GM12878 (cell line): Measurements from ENCODE around the gene HOXD1. TPM values are rescaled to one million over a fixed set of nuclear protein-coding genes. Genes with fewer than 3 reads are reported as not detected.

ENCODE experiments used
- ATAC-seq: fragments of 200-7000 bp; cut with Tn5 transposase; 3 replicates; pipeline ENCODE4 v1.9.1; 2020; ENCODE audit warnings: mild to moderate bottlenecking, moderate library complexity
- BruUV-seq: library from RNA; stranded (reverse); fragments of 400-500 nt; replicated peaks from 2 replicates; lab custom pipeline; 2021; lab: Mats Ljungman, UMichigan
- CTCF ChIA-PET: fragments of 300-600 bp; sonication (Branson Sonifier 250); formaldehyde crosslinking; extraction: SDS; loops from one replicate; lab custom pipeline; 2021; ENCODE audit warnings: inconsistent platforms; lab: Yijun Ruan, JAX
- POLR2A ChIA-PET: fragments of 350-600 bp; formaldehyde crosslinking; extraction: SDS; loops from one replicate; lab custom pipeline; 2021; ENCODE audit warnings: inconsistent platforms; lab: Charles Lee
- RAD21 ChIA-PET: fragments of 300-600 bp; sonication (Branson Sonifier 250); formaldehyde crosslinking; loops from one replicate; lab custom pipeline; 2023; ENCODE audit warnings: antibody characterized with exemption; ENCODE audit not compliant: unreplicated experiment; lab: Charles Lee
- SMC1A ChIA-PET: fragments of 300-600 bp; sonication (Branson Sonifier 250); formaldehyde crosslinking; loops from one replicate; lab custom pipeline; 2023; ENCODE audit not compliant: unreplicated experiment, uncharacterized antibody; lab: Charles Lee
- DNase-seq: peaks from one replicate; pipeline ENCODE4 v3.0.0-alpha.2; 2011; ENCODE audit warnings: low read depth, low spot score
- FAIRE-seq: peaks from 3 replicates; lab custom pipeline; 2011; peaks lifted over from hg19 to GRCh38; lab: Jason Lieb, UNC
- H2AFZ ChIP-seq: 2 replicates; pipeline ENCODE4 v1.6.0; 2011; ENCODE audit warnings: low read depth, low read length, control low read depth; ENCODE audit not compliant: control insufficient read depth
- H3K27ac ChIP-seq: 2 replicates; pipeline ENCODE4 v1.5.1; 2011; ENCODE audit warnings: control low read depth; ENCODE audit not compliant: control insufficient read depth, insufficient read depth
- H3K27me3 ChIP-seq, 2 experiments: replicated peaks in 1 of 2; 2 replicates each; pipeline versions ENCODE4 v1.6.0 to v1.6.1; 2011; ENCODE audit warnings: low read length in 1 of 2; ENCODE audit not compliant: control insufficient read depth in 2 of 2, insufficient read depth in 2 of 2
- H3K36me3 ChIP-seq, 2 experiments: 2 replicates each; pipeline ENCODE4 v1.5.1; 2011; ENCODE audit warnings: low read length in 1 of 2; ENCODE audit not compliant: control insufficient read depth in 2 of 2, insufficient read depth in 2 of 2
- H3K4me1 ChIP-seq: 2 replicates; pipeline ENCODE4 v1.6.1; 2011; ENCODE audit warnings: mild to moderate bottlenecking, low read length, moderate library complexity, mixed read lengths; ENCODE audit not compliant: control insufficient read depth, insufficient read depth
- H3K4me2 ChIP-seq: 2 replicates; pipeline ENCODE4 v1.6.0; 2011; ENCODE audit warnings: control low read depth; ENCODE audit not compliant: control insufficient read depth, insufficient read depth
- H3K4me3 ChIP-seq: fragments of 200-600 bp; sonication (generic); 2 replicates; pipeline ENCODE4 v1.5.1; 2016
- H3K79me2 ChIP-seq: 2 replicates; pipeline ENCODE4 v1.6.0; 2011; ENCODE audit warnings: low read length; ENCODE audit not compliant: control insufficient read depth, insufficient read depth
- H3K9ac ChIP-seq: 2 replicates; pipeline ENCODE4 v1.8.0; 2011; ENCODE audit warnings: low read length, control low read depth, mixed read lengths; ENCODE audit not compliant: control insufficient read depth, insufficient read depth
- H3K9me3 ChIP-seq: replicated peaks from 3 replicates; pipeline ENCODE4 v1.5.1; 2011; ENCODE audit warnings: mild to moderate bottlenecking, low read length; ENCODE audit not compliant: control insufficient read depth, insufficient read depth
- H4K20me1 ChIP-seq: 2 replicates; pipeline ENCODE4 v1.6.0; 2011; ENCODE audit not compliant: control insufficient read depth, insufficient read depth
- BCL3 ChIP-seq: IDR thresholded peaks from 2 replicates; pipeline ENCODE4 v1.6.1; 2011; ENCODE audit warnings: borderline replicate concordance, low read depth, mild to moderate bottlenecking, moderate library complexity, low read length; ENCODE audit not compliant: insufficient read depth, poor library complexity, severe bottlenecking
- DPF2 ChIP-seq: fragments of 450-650 bp; IDR thresholded peaks from 2 replicates; pipeline ENCODE4 v1.6.1; 2017; ENCODE audit warnings: mild to moderate bottlenecking
- FOXK2 ChIP-seq: fragments of 450-650 bp; IDR thresholded peaks from 2 replicates; pipeline ENCODE4 v1.6.1; 2017; ENCODE audit warnings: mild to moderate bottlenecking, moderate library complexity
- GATAD2B ChIP-seq: fragments of 450-650 bp; conservative IDR thresholded peaks from 2 replicates; pipeline ENCODE4 v1.6.1; 2017; ENCODE audit warnings: low read depth, mild to moderate bottlenecking, moderate library complexity
- IRF3 ChIP-seq: fragments of 450-650 bp; IDR thresholded peaks from 2 replicates; pipeline ENCODE4 v1.6.1; 2014; ENCODE audit warnings: mild to moderate bottlenecking
- JUND ChIP-seq: IDR thresholded peaks from 2 replicates; pipeline ENCODE4 v1.6.1; 2012; ENCODE audit warnings: low read depth, mild to moderate bottlenecking, low read length, improper control_type of control experiment, moderate library complexity
- NR2C2 ChIP-seq: IDR thresholded peaks from 2 replicates; pipeline ENCODE4 v1.6.1; 2011; ENCODE audit warnings: borderline replicate concordance, low read depth; ENCODE audit not compliant: control insufficient read depth, insufficient read length
- PAX5 ChIP-seq: IDR thresholded peaks from 2 replicates; pipeline ENCODE4 v1.6.1; 2011; ENCODE audit warnings: low read depth, low read length, borderline replicate concordance
- POU2F2 ChIP-seq: IDR thresholded peaks from 3 replicates; pipeline ENCODE4 v1.6.1; 2011; ENCODE audit warnings: low read depth, mild to moderate bottlenecking, low read length, borderline replicate concordance
- RAD51 ChIP-seq: fragments of 450-650 bp; IDR thresholded peaks from 2 replicates; pipeline ENCODE4 v1.6.1; 2016; ENCODE audit warnings: moderate library complexity, mild to moderate bottlenecking, inconsistent platforms
- RCOR1 ChIP-seq: conservative IDR thresholded peaks from 2 replicates; pipeline ENCODE4 v1.6.1; 2012; ENCODE audit warnings: low read depth, low read length, improper control_type of control experiment
- RUNX3 ChIP-seq: IDR thresholded peaks from 2 replicates; pipeline ENCODE4 v1.6.1; 2012; ENCODE audit warnings: low read length, inconsistent platforms
- SIN3A ChIP-seq: IDR thresholded peaks from 2 replicates; pipeline ENCODE4 v1.6.1; 2012; ENCODE audit warnings: low read depth, low read length, improper control_type of control experiment
- SP1 ChIP-seq: IDR thresholded peaks from one replicate; pipeline ENCODE4 v1.6.1; 2011; ENCODE audit warnings: low read depth, low read length
- TCF3 ChIP-seq: IDR thresholded peaks from 2 replicates; pipeline ENCODE4 v1.6.1; 2012; ENCODE audit warnings: low read depth, mild to moderate bottlenecking, low read length, borderline replicate concordance; ENCODE audit not compliant: insufficient read depth
- WGBS: methylation state at CpG from one replicate; pipeline ENCODE4 v1.1.6; 2016; ENCODE audit warnings: low lambda C conversion rate; ENCODE audit not compliant: insufficient replicate concordance, insufficient coverage; ENCODE audit errors: missing lambda C conversion rate; 5-methylcytosine and 5-hydroxymethylcytosine counted together
- in situ Hi-C: fragments of 300-500 bp; cut with MboI; formaldehyde crosslinking; loops from 9 replicates; pipeline ENCODE4 v1.14.3; 2018; ENCODE audit warnings: mixed read lengths
- intact Hi-C: fragments of 100-400 bp; cut with micrococcal nuclease; formaldehyde crosslinking; loops from one replicate; pipeline ENCODE4 v1.14.2; 2022; ENCODE audit not compliant: unreplicated experiment
- polyA plus RNA-seq, 11 experiments: library from polyadenylated mRNA; depleted of rRNA in 4 of 11; unstranded in 6 of 11; stranded (reverse) in 5 of 11; fragments of >200 nt; fragmentation: Nextera tagmentation in 4 of 11; fragmentation: Illumina TruSeq in 1 of 11; extraction: Ambion mirVana in 4 of 11; extraction: Trizol in 1 of 11; gene quantifications; 1 replicate in 1 of 11; 2 replicates in 10 of 11; pipeline versions ENCODE4 v1.2.1 to v1.2.3, GENCODE V29; 2011 to 2016; ENCODE audit warnings: inconsistent platforms in 2 of 11, missing spikeins in 2 of 11, low read depth in 1 of 11
- total RNA-seq, 4 experiments: library from RNA; depleted of rRNA in 3 of 4; stranded (reverse); fragments of >200 nt in 3 of 4; fragmentation: Illumina TruSeq in 1 of 4; extraction: Trizol in 1 of 4; gene quantifications; 2 replicates each; pipeline versions ENCODE4 v1.2.1 to v1.2.3, GENCODE V29; 2013 to 2021
- TF ChIP-seq, protein P1 (sequence below): fragments of 450-650 bp; formaldehyde crosslinking; IDR thresholded peaks from 2 replicates; pipeline ENCODE4 v1.5.0; 2022; ENCODE audit warnings: mild to moderate bottlenecking, missing genetic modification characterization
- TF ChIP-seq, protein P2 (sequence below): fragments of 450-650 bp; IDR thresholded peaks from 2 replicates; pipeline ENCODE4 v1.6.1; 2016; ENCODE audit warnings: mild to moderate bottlenecking

HOXD1 gene
- total and polyA plus RNA-seq, 10 of the 15 experiments (the other 5 are each of a cell fraction or from before 2014, with no cell fraction given) = not detected

DNA sequence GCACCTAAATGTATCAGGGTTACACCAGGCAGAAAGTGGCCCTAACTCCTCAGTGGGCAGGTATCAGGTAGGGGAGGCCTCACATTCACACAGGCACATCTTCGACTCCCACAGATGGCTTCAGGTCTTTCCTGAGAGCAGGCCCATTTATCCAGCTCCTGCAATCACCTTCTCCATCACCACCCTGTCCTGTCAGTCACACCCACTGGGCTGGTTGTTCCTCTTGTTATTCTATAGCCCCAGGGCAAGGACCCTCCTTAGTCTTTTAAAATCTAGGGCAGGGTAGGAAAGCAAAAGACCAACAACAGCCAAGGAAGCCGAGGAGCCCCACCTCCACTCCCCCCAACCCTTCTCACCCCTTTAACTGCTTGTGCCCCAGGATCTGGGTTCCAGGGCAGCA lies 46.2 kb upstream of the HOXD1 start:
- POLR2A ChIA-PET = no interaction called here
- H3K9ac ChIP-seq = no peak overlapping the region
- peaks cover 4 to 17% of the 10 kb centered on the region in 2 experiments for H3K27me3 ChIP-seq
- no peaks in the 10 kb centered on the region; the same call in 2 of the 3 replicates for H3K9me3 ChIP-seq
- H4K20me1 ChIP-seq = no peaks in the 10 kb centered on the region
- no peak overlapping the region for H3K4me2 ChIP-seq
- H3K36me3 ChIP-seq = no peaks in the 10 kb centered on the region
- intact Hi-C loops = loop anchor here (5.0 kb wide), 2 partner anchors 240 to 1005 kb away; no protein-coding TSS in a partner anchor
- H3K4me1 ChIP-seq = no peaks in the 10 kb centered on the region
- CTCF ChIA-PET = interaction anchor here (0.5 to 8.6 kb wide), 7 partner anchors 312 to 1007 kb away, joined by 3 to 157 read pairs (median 12); no protein-coding TSS in a partner anchor
- in situ Hi-C loops = loop anchor here (5.0 to 25.0 kb wide), 3 partner anchors 315 to 1195 kb away; no protein-coding TSS in a partner anchor
- H2AFZ ChIP-seq = no peak overlapping the region
- H3K27ac ChIP-seq = no peak overlapping the region
- RAD21 ChIA-PET = interaction anchor here (1.3 to 5.9 kb wide), 3 partner anchors 313 to 510 kb away, joined by 3 to 103 read pairs (median 16); no protein-coding TSS in a partner anchor
- BruUV-seq = no TSS peak
- FAIRE-seq = no peak
- no peak for DNase-seq
- H3K4me3 ChIP-seq = no peak overlapping the region
- no peaks in the 10 kb centered on the region for H3K79me2 ChIP-seq
- 23% methylated on average over 2 of the region's 2 CpGs for WGBS
- SMC1A ChIA-PET = interaction anchor here (1.4 to 4.6 kb wide), 3 partner anchors 10 to 412 kb away, joined by 4 to 34 read pairs (median 25); no protein-coding TSS in a partner anchor
- ATAC-seq = no peak
- TF ChIP-seq BCL3 (no peak), RAD51 (no peak), PAX5 (no peak), RUNX3 (no peak), RCOR1 (no peak), GATAD2B (no peak), TCF3 (no peak), JUND (no peak), SIN3A (no peak), DPF2 (no peak), IRF3 (no peak), NR2C2 (no peak), SP1 (no peak), POU2F2 (no peak), FOXK2 (no peak)
- TF ChIP-seq, protein P1, sequence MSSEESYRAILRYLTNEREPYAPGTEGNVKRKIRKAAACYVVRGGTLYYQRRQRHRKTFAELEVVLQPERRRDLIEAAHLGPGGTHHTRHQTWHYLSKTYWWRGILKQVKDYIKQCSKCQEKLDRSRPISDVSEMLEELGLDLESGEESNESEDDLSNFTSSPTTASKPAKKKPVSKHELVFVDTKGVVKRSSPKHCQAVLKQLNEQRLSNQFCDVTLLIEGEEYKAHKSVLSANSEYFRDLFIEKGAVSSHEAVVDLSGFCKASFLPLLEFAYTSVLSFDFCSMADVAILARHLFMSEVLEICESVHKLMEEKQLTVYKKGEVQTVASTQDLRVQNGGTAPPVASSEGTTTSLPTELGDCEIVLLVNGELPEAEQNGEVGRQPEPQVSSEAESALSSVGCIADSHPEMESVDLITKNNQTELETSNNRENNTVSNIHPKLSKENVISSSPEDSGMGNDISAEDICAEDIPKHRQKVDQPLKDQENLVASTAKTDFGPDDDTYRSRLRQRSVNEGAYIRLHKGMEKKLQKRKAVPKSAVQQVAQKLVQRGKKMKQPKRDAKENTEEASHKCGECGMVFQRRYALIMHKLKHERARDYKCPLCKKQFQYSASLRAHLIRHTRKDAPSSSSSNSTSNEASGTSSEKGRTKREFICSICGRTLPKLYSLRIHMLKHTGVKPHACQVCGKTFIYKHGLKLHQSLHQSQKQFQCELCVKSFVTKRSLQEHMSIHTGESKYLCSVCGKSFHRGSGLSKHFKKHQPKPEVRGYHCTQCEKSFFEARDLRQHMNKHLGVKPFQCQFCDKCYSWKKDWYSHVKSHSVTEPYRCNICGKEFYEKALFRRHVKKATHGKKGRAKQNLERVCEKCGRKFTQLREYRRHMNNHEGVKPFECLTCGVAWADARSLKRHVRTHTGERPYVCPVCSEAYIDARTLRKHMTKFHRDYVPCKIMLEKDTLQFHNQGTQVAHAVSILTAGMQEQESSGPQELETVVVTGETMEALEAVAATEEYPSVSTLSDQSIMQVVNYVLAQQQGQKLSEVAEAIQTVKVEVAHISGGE (CRISPR knock-in tag) = no peak
- TF ChIP-seq, protein P2, sequence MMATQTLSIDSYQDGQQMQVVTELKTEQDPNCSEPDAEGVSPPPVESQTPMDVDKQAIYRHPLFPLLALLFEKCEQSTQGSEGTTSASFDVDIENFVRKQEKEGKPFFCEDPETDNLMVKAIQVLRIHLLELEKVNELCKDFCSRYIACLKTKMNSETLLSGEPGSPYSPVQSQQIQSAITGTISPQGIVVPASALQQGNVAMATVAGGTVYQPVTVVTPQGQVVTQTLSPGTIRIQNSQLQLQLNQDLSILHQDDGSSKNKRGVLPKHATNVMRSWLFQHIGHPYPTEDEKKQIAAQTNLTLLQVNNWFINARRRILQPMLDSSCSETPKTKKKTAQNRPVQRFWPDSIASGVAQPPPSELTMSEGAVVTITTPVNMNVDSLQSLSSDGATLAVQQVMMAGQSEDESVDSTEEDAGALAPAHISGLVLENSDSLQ = no peak
